ENCODE data around the gene GALNT16. TPM values are rescaled to one million over a fixed set of nuclear protein-coding genes. Genes with fewer than 3 reads are reported as not detected.
"Not testable (repeated sequence)": the region's sequence is repeated elsewhere in the genome, so short reads cannot be mapped to it uniquely, and the experiment has no call there.

Gene GALNT16
- polyA plus RNA-seq, 1 donor (not counting 4 experiments of a cell fraction or from before 2014, with no cell fraction given): not detected

GRCh38 chr14:69289811-69290520 lies 30.0 kb downstream of the GALNT16 start:
- TF ChIP-seq CTCF (optimal IDR thresholded peaks at IDR 0.05 in 1 of 3, IDR thresholded peaks at IDR 0.05 in 1 of 3, conservative IDR thresholded peaks at IDR 0.05 in 1 of 3; ENCODE audit: extremely low read depth in 1 of 3, insufficient read depth in 2 of 3, low read length in 3 of 3) (no peak), EZH2 (IDR thresholded peaks at IDR 0.05; ENCODE audit: low read length) (no peak)
- peaks cover 10% of the 10 kb centered on the region for H3K27me3 ChIP-seq (ENCODE audit: control insufficient read depth, extremely low read depth, insufficient read depth, low read length)
- H3K27ac ChIP-seq (ENCODE audit: control insufficient read depth, insufficient read depth, low read length): no peak overlapping the region
- DNase-seq (ENCODE audit: low read depth, low spot score) (no peak), FAIRE-seq (no peak)
- H3K9ac ChIP-seq (ENCODE audit: control insufficient read depth, extremely low read depth, insufficient read depth, low read length): no peak overlapping the region
- H3K9me1 ChIP-seq (ENCODE audit: control insufficient read depth, extremely low read depth, insufficient read depth, low read length): no peaks in the 10 kb centered on the region
- no peak overlapping the region for H2AFZ ChIP-seq (ENCODE audit: control insufficient read depth, low read length)
- H3K79me2 ChIP-seq (ENCODE audit: control insufficient read depth, insufficient read depth, low read length): no peaks in the 10 kb centered on the region
- H3K9me3 ChIP-seq (ENCODE audit: control insufficient read depth, low read depth, low read length): no peaks in the 10 kb centered on the region
- no peak overlapping the region for H3K4me2 ChIP-seq (ENCODE audit: control insufficient read depth, extremely low read depth, insufficient read depth, low read depth, low read length)
- no peaks in the 10 kb centered on the region for H3K4me1 ChIP-seq (ENCODE audit: control insufficient read depth, extremely low read depth, insufficient read depth, low read length)
- no peaks in the 10 kb centered on the region for H3K36me3 ChIP-seq (ENCODE audit: control insufficient read depth in 2 of 2, extremely low read depth in 1 of 2, insufficient read depth in 2 of 2, low read length in 2 of 2)
- no peaks in the 10 kb centered on the region for H4K20me1 ChIP-seq (ENCODE audit: control insufficient read depth, extremely low read depth, insufficient read depth, low read length)
- no peak overlapping the region for H3K4me3 ChIP-seq (ENCODE audit: control insufficient read depth in 2 of 3, extremely low read depth in 1 of 3, insufficient read depth in 2 of 3, low read depth in 1 of 3, low read length in 3 of 3)
- dilution Hi-C loops (cut with MboI; ENCODE audit: extremely low pct_ligation_motif_present, low sequenced_read_pairs): no loop called here

- dilution Hi-C loops (cut with MboI; ENCODE audit: extremely low pct_ligation_motif_present, low sequenced_read_pairs); FAIRE-seq; H3K9ac ChIP-seq (ENCODE audit: control insufficient read depth, extremely low read depth, insufficient read depth, low read length); H3K36me3 ChIP-seq (ENCODE audit: control insufficient read depth in 2 of 2, extremely low read depth in 1 of 2, insufficient read depth in 2 of 2, low read length in 2 of 2); H3K4me1 ChIP-seq (ENCODE audit: control insufficient read depth, extremely low read depth, insufficient read depth, low read length); H4K20me1 ChIP-seq (ENCODE audit: control insufficient read depth, extremely low read depth, insufficient read depth, low read length); H3K79me2 ChIP-seq (ENCODE audit: control insufficient read depth, insufficient read depth, low read length); H2AFZ ChIP-seq (ENCODE audit: control insufficient read depth, low read length); H3K9me1 ChIP-seq (ENCODE audit: control insufficient read depth, extremely low read depth, insufficient read depth, low read length); H3K9me3 ChIP-seq (ENCODE audit: control insufficient read depth, low read depth, low read length); H3K4me2 ChIP-seq (ENCODE audit: control insufficient read depth, extremely low read depth, insufficient read depth, low read depth, low read length); H3K27ac ChIP-seq (ENCODE audit: control insufficient read depth, insufficient read depth, low read length); DNase-seq (ENCODE audit: low read depth, low spot score); H3K27me3 ChIP-seq (ENCODE audit: control insufficient read depth, extremely low read depth, insufficient read depth, low read length); H3K4me3 ChIP-seq (ENCODE audit: control insufficient read depth in 2 of 3, extremely low read depth in 1 of 3, insufficient read depth in 2 of 3, low read depth in 1 of 3, low read length in 3 of 3): not testable (repeated sequence)
Measured at GRCh38 chr14:69290881-69291280, 30.9 kb downstream of the GALNT16 start.

- Histone ChIP-seq H3K9me1 (ENCODE audit: control insufficient read depth, extremely low read depth, insufficient read depth, low read length) (no peaks in the 10 kb centered on the region), H3K27ac (ENCODE audit: control insufficient read depth, insufficient read depth, low read length) (no peak overlapping the region), H3K4me1 (ENCODE audit: control insufficient read depth, extremely low read depth, insufficient read depth, low read length) (no peaks in the 10 kb centered on the region), H3K79me2 (ENCODE audit: control insufficient read depth, insufficient read depth, low read length) (no peaks in the 10 kb centered on the region), H3K36me3 (ENCODE audit: control insufficient read depth in 2 of 2, extremely low read depth in 1 of 2, insufficient read depth in 2 of 2, low read length in 2 of 2) (no peaks in the 10 kb centered on the region), H3K4me2 (ENCODE audit: control insufficient read depth, extremely low read depth, insufficient read depth, low read depth, low read length) (no peak overlapping the region), H3K27me3 (ENCODE audit: control insufficient read depth, extremely low read depth, insufficient read depth, low read length) (peaks cover 10% of the 10 kb centered on the region), H3K4me3 (ENCODE audit: control insufficient read depth in 2 of 3, extremely low read depth in 1 of 3, insufficient read depth in 2 of 3, low read depth in 1 of 3, low read length in 3 of 3) (no peak overlapping the region), H3K9me3 (ENCODE audit: control insufficient read depth, low read depth, low read length) (no peaks in the 10 kb centered on the region), H3K9ac (ENCODE audit: control insufficient read depth, extremely low read depth, insufficient read depth, low read length) (no peak overlapping the region), H2AFZ (ENCODE audit: control insufficient read depth, low read length) (no peak overlapping the region), H4K20me1 (ENCODE audit: control insufficient read depth, extremely low read depth, insufficient read depth, low read length) (no peaks in the 10 kb centered on the region)
- FAIRE-seq (no peak), DNase-seq (ENCODE audit: low read depth, low spot score) (no peak)
- dilution Hi-C loops (cut with MboI; ENCODE audit: extremely low pct_ligation_motif_present, low sequenced_read_pairs): no loop called here
- no peak for TF ChIP-seq EZH2 (IDR thresholded peaks at IDR 0.05; ENCODE audit: low read length)
- no peak for TF ChIP-seq CTCF (optimal IDR thresholded peaks at IDR 0.05 in 1 of 3, IDR thresholded peaks at IDR 0.05 in 1 of 3, conservative IDR thresholded peaks at IDR 0.05 in 1 of 3; ENCODE audit: extremely low read depth in 1 of 3, insufficient read depth in 2 of 3, low read length in 3 of 3)
Measured at GRCh38 chr14:69291396-69291795, 31.4 kb downstream of the GALNT16 start.
